K562 (cell line): ENCODE measurements around the gene NDUFB10. TPM values are rescaled to one million over a fixed set of nuclear protein-coding genes. Genes with fewer than 3 reads are reported as not detected.

ENCODE experiments used
- ATF7 ChIP-seq: fragments of 450-650 bp; IDR thresholded peaks from 2 replicates; pipeline ENCODE4 v1.7.1; 2014; ENCODE audit warnings: mild to moderate bottlenecking, moderate library complexity
- BACH1 ChIP-seq: fragments of 200-800 bp; sonication (Bioruptor generic); IDR thresholded peaks from 2 replicates; pipeline ENCODE4 v1.6.1; 2016; ENCODE audit warnings: missing genetic modification characterization, missing compliant biosample characterization
- CTBP1 ChIP-seq: fragments of 450-650 bp; IDR thresholded peaks from 2 replicates; pipeline ENCODE4 v1.6.1; 2016; ENCODE audit warnings: borderline replicate concordance
- FOSL1 ChIP-seq: fragments of 200-800 bp; sonication (Bioruptor generic); conservative IDR thresholded peaks from 2 replicates; pipeline ENCODE4 v1.6.1; 2016; ENCODE audit warnings: missing genetic modification characterization, missing compliant biosample characterization
- IFI16 ChIP-seq: fragments of 250-450 bp; sonication (Bioruptor Pico); IDR thresholded peaks from 2 replicates; pipeline ENCODE4 v2.1.2; 2022; ENCODE audit warnings: mild to moderate bottlenecking, inconsistent platforms
- JUN ChIP-seq, 2 experiments: sonication (generic) in 1 of 2; formaldehyde crosslinking in 1 of 2; IDR thresholded peaks; 2 replicates each; pipeline versions ENCODE4 v1.6.1 to v1.8.0; 2012 to 2022; ENCODE audit warnings: borderline replicate concordance in 2 of 2, mild to moderate bottlenecking in 2 of 2, improper control_type of control experiment in 1 of 2, low read depth in 1 of 2, low read length in 1 of 2, missing genetic modification reagents in 1 of 2
- KDM5B ChIP-seq: fragments of 200-600 bp; sonication (generic); IDR thresholded peaks from 2 replicates; pipeline ENCODE4 v1.6.1; 2012; ENCODE audit warnings: low read depth, mild to moderate bottlenecking, moderate library complexity, low read length, control low read depth, inconsistent platforms; ENCODE audit not compliant: insufficient replicate concordance
- MAZ ChIP-seq, 2 experiments: fragments of 450-650 bp in 1 of 2; sonication (generic) in 1 of 2; formaldehyde crosslinking; IDR thresholded peaks in 1 of 2; conservative IDR thresholded peaks in 1 of 2; 2 replicates each; pipeline versions ENCODE4 v1.4.0 to v1.5.0; 2020; ENCODE audit warnings: mild to moderate bottlenecking in 1 of 2, missing genetic modification reagents in 1 of 2
- MED1 ChIP-seq: sonication (generic); formaldehyde crosslinking; IDR thresholded peaks from 2 replicates; pipeline ENCODE4 v1.8.1; 2023; ENCODE audit warnings: missing genetic modification reagents, borderline replicate concordance
- POLR2G ChIP-seq: fragments of 200-400 bp; formaldehyde crosslinking; IDR thresholded peaks from 2 replicates; pipeline ENCODE4 v1.6.1; 2017; ENCODE audit warnings: low read depth, mild to moderate bottlenecking, antibody characterized with exemption, low read length, moderate library complexity
- SMARCA4 ChIP-seq: fragments of 450-650 bp; IDR thresholded peaks from 2 replicates; pipeline ENCODE4 v1.6.1; 2016
- SMARCC2 ChIP-seq: fragments of 450-650 bp; IDR thresholded peaks from 2 replicates; pipeline ENCODE4 v1.6.1; 2017; ENCODE audit warnings: antibody characterized with exemption, moderate library complexity, mild to moderate bottlenecking, low read depth
- SMARCE1 ChIP-seq: fragments of 450-650 bp; IDR thresholded peaks from 2 replicates; pipeline ENCODE4 v1.7.1; 2016; ENCODE audit warnings: mild to moderate bottlenecking
- SOX6 ChIP-seq: fragments of 450-650 bp; IDR thresholded peaks from 2 replicates; pipeline ENCODE4 v1.6.1; 2014; ENCODE audit warnings: mild to moderate bottlenecking
- SPI1 ChIP-seq: IDR thresholded peaks from 2 replicates; pipeline ENCODE4 v1.6.1; 2011; ENCODE audit warnings: low read depth, low read length, control low read depth, borderline replicate concordance
- STAT5A ChIP-seq: IDR thresholded peaks from 2 replicates; pipeline ENCODE4 v1.6.1; 2012; ENCODE audit warnings: low read length, inconsistent platforms, borderline replicate concordance
- TAF9B ChIP-seq: fragments of 450-650 bp; IDR thresholded peaks from 2 replicates; pipeline ENCODE4 v1.6.1; 2018; ENCODE audit warnings: mild to moderate bottlenecking; ENCODE audit not compliant: partially characterized antibody
- TCF3 ChIP-seq: sonication (generic); formaldehyde crosslinking; IDR thresholded peaks from 2 replicates; pipeline ENCODE4 v1.4.0; 2020; ENCODE audit warnings: mild to moderate bottlenecking, missing genetic modification reagents
- ZBTB8A ChIP-seq: fragments of 450-650 bp; IDR thresholded peaks from 2 replicates; pipeline ENCODE4 v1.6.1; 2018; ENCODE audit warnings: mild to moderate bottlenecking, moderate library complexity; ENCODE audit not compliant: partially characterized antibody
- ZEB2 ChIP-seq: fragments of 450-650 bp; IDR thresholded peaks from 2 replicates; pipeline ENCODE4 v1.6.1; 2016
- polyA plus RNA-seq, 8 experiments: library from polyadenylated mRNA; depleted of rRNA in 4 of 8; stranded (reverse) in 5 of 8; unstranded in 3 of 8; fragments of >200 nt; fragmentation: Nextera tagmentation in 2 of 8; fragmentation: Illumina TruSeq in 1 of 8; extraction: Ambion mirVana in 2 of 8; extraction: Trizol in 1 of 8; gene quantifications; 2 replicates each; pipeline versions ENCODE4 v1.2.1 to v1.2.3, GENCODE V29; 2011 to 2014; ENCODE audit warnings: inconsistent platforms in 1 of 8, missing spikeins in 1 of 8
- total RNA-seq, 7 experiments: library from RNA; depleted of rRNA in 6 of 7; stranded (reverse); fragments of >200 nt in 6 of 7; fragmentation: Illumina TruSeq in 2 of 7; extraction: Trizol in 2 of 7; gene quantifications; 2 replicates each; pipeline versions ENCODE4 v1.2.1 to v1.2.3, GENCODE V29; 2011 to 2021; ENCODE audit warnings: low replicate concordance in 1 of 7
- TF ChIP-seq, protein P1 (sequence below): fragments of 450-650 bp; formaldehyde crosslinking; conservative IDR thresholded peaks from 2 replicates; pipeline ENCODE4 v1.4.0; 2022; ENCODE audit warnings: mild to moderate bottlenecking, missing genetic modification characterization
- TF ChIP-seq, protein P2 (sequence below), 2 experiments: IDR thresholded peaks in 1 of 2; conservative IDR thresholded peaks in 1 of 2; 2 replicates each; pipeline ENCODE4 v1.6.1; 2016; ENCODE audit warnings: low read depth in 2 of 2, mild to moderate bottlenecking in 1 of 2, missing compliant biosample characterization in 1 of 2, missing genetic modification characterization in 1 of 2, moderate library complexity in 1 of 2
- TF ChIP-seq, protein P3 (sequence below): sonication (generic); formaldehyde crosslinking; IDR thresholded peaks from 2 replicates; pipeline ENCODE4 v1.8.0; 2022; ENCODE audit warnings: missing genetic modification reagents, mild to moderate bottlenecking, moderate library complexity, borderline replicate concordance

Gene NDUFB10
- total and polyA plus RNA-seq, 9 of the 15 experiments (the other 6 are each of a cell fraction or from before 2014, with no cell fraction given), result 69.3 to 527 (median 161) TPM

DNA sequence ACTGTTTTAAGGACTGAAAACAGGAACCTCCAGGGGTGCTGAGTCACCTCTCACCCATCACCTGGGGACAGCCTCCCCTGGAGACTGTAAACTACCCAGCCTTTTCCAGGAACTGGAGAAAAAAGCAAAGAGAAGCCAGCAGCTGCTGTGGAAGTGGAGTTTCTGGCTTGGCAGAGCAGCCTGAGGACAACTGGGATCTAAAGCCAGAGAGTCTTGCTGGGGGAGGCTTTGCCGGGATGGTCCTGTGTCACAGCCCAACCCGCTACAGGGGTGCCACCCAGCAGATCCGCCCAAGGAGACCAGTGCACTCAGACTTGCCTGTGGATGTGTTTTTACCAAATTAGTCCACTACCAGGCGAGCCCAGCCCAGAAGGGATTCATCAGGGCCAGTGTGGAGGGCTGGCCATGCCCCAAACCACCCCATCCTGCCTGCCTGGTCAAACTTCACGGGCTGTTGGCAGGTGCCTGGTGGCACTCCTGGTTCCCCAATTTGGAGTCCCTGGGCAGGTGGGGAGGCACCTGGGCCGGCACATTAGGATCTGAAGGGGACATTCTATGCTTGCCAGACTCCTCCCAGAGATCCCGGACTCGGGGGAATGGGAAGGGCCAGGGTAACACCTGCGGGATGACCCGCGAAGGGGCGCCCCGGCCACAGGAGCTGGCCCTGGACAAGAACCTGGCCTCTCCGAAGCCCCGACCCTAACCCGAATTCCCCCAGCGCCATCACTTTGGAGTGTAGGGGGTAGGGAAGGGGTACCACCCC is 17.1 kb upstream of the NDUFB10 start (continued):
- TF ChIP-seq TCF3, result peak; percentile 44; the same call in 1 of the 2 replicates
- TF ChIP-seq POLR2G, result no peak
- peak; percentile 84 for TF ChIP-seq SPI1
- peak; percentile 56 for TF ChIP-seq FOSL1
- TF ChIP-seq, protein P1, sequence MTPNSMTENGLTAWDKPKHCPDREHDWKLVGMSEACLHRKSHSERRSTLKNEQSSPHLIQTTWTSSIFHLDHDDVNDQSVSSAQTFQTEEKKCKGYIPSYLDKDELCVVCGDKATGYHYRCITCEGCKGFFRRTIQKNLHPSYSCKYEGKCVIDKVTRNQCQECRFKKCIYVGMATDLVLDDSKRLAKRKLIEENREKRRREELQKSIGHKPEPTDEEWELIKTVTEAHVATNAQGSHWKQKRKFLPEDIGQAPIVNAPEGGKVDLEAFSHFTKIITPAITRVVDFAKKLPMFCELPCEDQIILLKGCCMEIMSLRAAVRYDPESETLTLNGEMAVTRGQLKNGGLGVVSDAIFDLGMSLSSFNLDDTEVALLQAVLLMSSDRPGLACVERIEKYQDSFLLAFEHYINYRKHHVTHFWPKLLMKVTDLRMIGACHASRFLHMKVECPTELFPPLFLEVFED (CRISPR knock-in tag), result no peak
- TF ChIP-seq SOX6, result peak; percentile 38; the same call in 1 of the 2 replicates
- TF ChIP-seq ZEB2, result peak; percentile 81
- peak; percentile 33; the same call in 1 of the 2 replicates for TF ChIP-seq JUN (IDR thresholded peaks at IDR 0.05; ENCODE audit: borderline replicate concordance, low read depth, low read length)
- TF ChIP-seq JUN (CRISPR knock-in tag; IDR thresholded peaks at IDR 0.05; ENCODE audit: borderline replicate concordance), result no peak
- TF ChIP-seq BACH1 (tag), result peak; percentile 81
- TF ChIP-seq SMARCE1, result peak; percentile 80
- TF ChIP-seq MAZ (CRISPR knock-in tag; conservative IDR thresholded peaks at IDR 0.05 in 1 of 2, IDR thresholded peaks at IDR 0.05 in 1 of 2), result peak in 1 of 2 experiments; percentile 5; a peak in 1 of 4 replicates
- TF ChIP-seq IFI16 (CRISPR knock-in tag), result no peak
- TF ChIP-seq SMARCA4, result peak; percentile 71
- TF ChIP-seq, protein P2, sequence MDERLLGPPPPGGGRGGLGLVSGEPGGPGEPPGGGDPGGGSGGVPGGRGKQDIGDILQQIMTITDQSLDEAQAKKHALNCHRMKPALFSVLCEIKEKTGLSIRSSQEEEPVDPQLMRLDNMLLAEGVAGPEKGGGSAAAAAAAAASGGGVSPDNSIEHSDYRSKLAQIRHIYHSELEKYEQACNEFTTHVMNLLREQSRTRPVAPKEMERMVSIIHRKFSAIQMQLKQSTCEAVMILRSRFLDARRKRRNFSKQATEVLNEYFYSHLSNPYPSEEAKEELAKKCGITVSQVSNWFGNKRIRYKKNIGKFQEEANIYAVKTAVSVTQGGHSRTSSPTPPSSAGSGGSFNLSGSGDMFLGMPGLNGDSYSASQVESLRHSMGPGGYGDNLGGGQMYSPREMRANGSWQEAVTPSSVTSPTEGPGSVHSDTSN (CRISPR knock-in tag; IDR thresholded peaks at IDR 0.05; ENCODE audit: low read depth), result 0 out of 2 replicates have a peak, but pooled peaks have one; percentile 13
- TF ChIP-seq, protein P2 (tag; conservative IDR thresholded peaks at IDR 0.05; ENCODE audit: low read depth), result 0 out of 2 replicates have a peak, but pooled peaks have one; percentile 10
- peak; percentile 92 for TF ChIP-seq CTBP1
- TF ChIP-seq SMARCC2, result peak; percentile 17; the same call in 1 of the 2 replicates
- TF ChIP-seq TAF9B, result peak; percentile 34
- no peak for TF ChIP-seq MED1 (CRISPR knock-in tag)
- 0 out of 2 replicates have a peak, but pooled peaks have one; percentile 13 for TF ChIP-seq ATF7
- TF ChIP-seq STAT5A, result peak; percentile 51
- no peak for TF ChIP-seq ZBTB8A
- TF ChIP-seq, protein P3, sequence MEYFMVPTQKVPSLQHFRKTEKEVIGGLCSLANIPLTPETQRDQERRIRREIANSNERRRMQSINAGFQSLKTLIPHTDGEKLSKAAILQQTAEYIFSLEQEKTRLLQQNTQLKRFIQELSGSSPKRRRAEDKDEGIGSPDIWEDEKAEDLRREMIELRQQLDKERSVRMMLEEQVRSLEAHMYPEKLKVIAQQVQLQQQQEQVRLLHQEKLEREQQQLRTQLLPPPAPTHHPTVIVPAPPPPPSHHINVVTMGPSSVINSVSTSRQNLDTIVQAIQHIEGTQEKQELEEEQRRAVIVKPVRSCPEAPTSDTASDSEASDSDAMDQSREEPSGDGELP, result peak; percentile 68
- peak; percentile 16 for TF ChIP-seq KDM5B
